Right lung (tissue), 5 donors: Measurements from ENCODE around the gene GPR108. TPM values are rescaled to one million over a fixed set of nuclear protein-coding genes. Genes with fewer than 3 reads are reported as not detected.

ENCODE experiments used
- DNase-seq, 2 donors: peaks; one replicate each; pipeline ENCODE4 v3.0.0-alpha.2; 2013
- polyA plus RNA-seq, 5 donors: library from polyadenylated mRNA; unstranded; fragments of 120-200 nt; gene quantifications; one replicate each; pipeline versions ENCODE4 v1.2.1 to v1.2.3, GENCODE V29; 2013; ENCODE audit warnings: inconsistent platforms in 1 of 5, low replicate concordance in 1 of 5; ENCODE audit not compliant: insufficient read length in 5 of 5, insufficient read depth in 1 of 5

GPR108 gene
- polyA plus RNA-seq, 5 donors: 39.3 to 92.3 (median 63.7) TPM

DNA sequence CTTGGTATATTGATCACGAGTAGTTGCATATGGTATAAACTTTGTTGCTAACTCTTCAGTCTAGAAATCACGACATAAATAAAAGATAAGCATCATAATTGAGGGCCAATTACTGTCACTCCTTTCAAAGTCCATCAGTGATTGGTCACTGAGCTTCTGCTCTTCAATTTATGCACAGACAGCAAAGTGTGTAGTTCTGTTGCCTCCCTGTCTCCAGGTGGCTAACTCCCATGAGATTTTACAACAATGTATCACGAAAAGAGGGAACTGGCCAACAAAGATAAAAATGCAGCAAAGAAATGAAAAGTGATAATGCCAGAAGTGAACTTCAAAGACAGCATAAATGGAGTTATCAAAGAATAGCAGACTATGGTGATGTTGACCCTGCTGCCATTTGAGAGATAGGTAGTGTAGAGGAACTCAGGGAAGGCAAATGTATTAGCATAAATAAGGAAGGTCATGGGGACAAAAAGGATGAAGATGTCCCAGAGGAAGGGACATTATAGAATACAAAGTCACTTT lies 54.7 kb downstream of the GPR108 start:
- no peak for DNase-seq

DNA sequence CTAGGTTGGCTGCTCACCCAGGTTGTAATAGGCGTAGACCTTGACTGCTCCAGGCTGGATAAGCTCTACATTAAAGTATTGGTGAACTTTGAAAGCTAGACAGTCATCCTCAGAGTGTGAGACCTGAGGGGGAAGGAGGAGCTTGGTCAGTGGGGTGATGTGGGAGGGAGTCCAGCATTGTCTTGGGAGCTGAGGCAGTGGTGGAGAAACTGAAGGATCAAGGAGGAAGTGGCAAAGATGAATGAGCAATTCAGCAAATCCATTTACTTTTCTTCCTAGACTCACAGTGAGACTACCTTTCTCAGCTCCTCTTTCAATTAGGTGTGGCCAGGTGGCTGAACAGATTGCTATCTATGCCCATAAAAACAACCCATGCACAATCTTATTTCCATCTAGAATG lies 57.2 kb downstream of the GPR108 start:
- DNase-seq: no peak

Other genes starting within 250 kb of the GPR108 start
- 1 to 10 TPM; 2.3 to 6.8 (median 3.4) TPM for gene TUBB4A, start 235.3 kb downstream of the GPR108 start, polyA plus RNA-seq
- under 1 TPM; 0.15 to 0.83 (median 0.23) TPM for gene TNFSF9, start 206.6 kb downstream of the GPR108 start, polyA plus RNA-seq
- under 1 TPM in 3 of 5 donors, not detected in 2; 0.13 to 0.54 (median 0.35) TPM for gene CD70, start 146.4 kb downstream of the GPR108 start, polyA plus RNA-seq
- gene TNFSF14, start 67.4 kb downstream of the GPR108 start, polyA plus RNA-seq: 1 to 10 TPM in 1 of 5 donors, under 1 TPM in 4; 0.18 to 1.0 (median 0.28) TPM
- 100 to 1,000 TPM in 1 of 5 donors, 10 to 100 TPM in 4; 21.7 to 123 (median 39.6) TPM for gene C3, start 16.9 kb downstream of the GPR108 start, polyA plus RNA-seq
- 100 to 1,000 TPM in 2 of 5 donors, 10 to 100 TPM in 3; 90.7 to 113 (median 98.9) TPM for gene TRIP10, start 2.1 kb upstream of the GPR108 start, polyA plus RNA-seq
- gene SH2D3A, start 29.9 kb upstream of the GPR108 start, polyA plus RNA-seq: 1 to 10 TPM; 5.9 to 9.2 (median 7.9) TPM
- 1 to 10 TPM; 2.0 to 2.6 (median 2.2) TPM for gene VAV1, start 35.1 kb upstream of the GPR108 start, polyA plus RNA-seq
- gene ADGRE1, start 150.0 kb upstream of the GPR108 start, polyA plus RNA-seq: under 1 TPM; 0.12 to 0.42 (median 0.21) TPM